SU-DHL-6 (cell line): ENCODE results near the gene DNAAF3.

Experiments
- H2AFZ ChIP-seq: fragments of 200-600 bp; sonication (generic); 2 replicates; pipeline ENCODE4 v1.6.1; 2014; ENCODE audit warnings: low read depth, mild to moderate bottlenecking, moderate library complexity, mixed read lengths, antibody characterized with exemption, low read length; ENCODE audit not compliant: severe bottlenecking
- H3F3A ChIP-seq: fragments of 200-600 bp; shearing (Covaris generic); 2 replicates; pipeline ENCODE4 v1.6.0; 2016; ENCODE audit warnings: antibody characterized with exemption, mild to moderate bottlenecking; ENCODE audit not compliant: insufficient read depth
- H3K27ac ChIP-seq: fragments of 200-600 bp; sonication (generic); 2 replicates; pipeline ENCODE4 v1.5.1; 2016; ENCODE audit warnings: low read depth, mild to moderate bottlenecking, low read length, moderate library complexity, mixed read lengths
- H3K27me3 ChIP-seq: fragments of 200-600 bp; sonication (generic), shearing (Covaris generic); 2 replicates; pipeline ENCODE4 v1.6.0; 2014; ENCODE audit warnings: mild to moderate bottlenecking, low read length
- H3K36me3 ChIP-seq: fragments of 200-600 bp; sonication (generic); 2 replicates; pipeline ENCODE4 v1.6.1; 2014; ENCODE audit warnings: mild to moderate bottlenecking, low read length, mixed read lengths
- H3K4me2 ChIP-seq: fragments of 300-600, 200-600 bp; shearing (Covaris generic), sonication (generic); 2 replicates; pipeline ENCODE4 v1.6.0; 2014; ENCODE audit warnings: low read length, low read depth, mild to moderate bottlenecking; ENCODE audit not compliant: poor library complexity, severe bottlenecking
- H3K4me3 ChIP-seq: fragments of 200-600 bp; sonication (generic); 2 replicates; pipeline ENCODE4 v1.5.1; 2014; ENCODE audit warnings: antibody characterized with exemption, low read length, mild to moderate bottlenecking, mixed read lengths; ENCODE audit not compliant: insufficient read depth, poor library complexity, severe bottlenecking
- H3K79me2 ChIP-seq: fragments of 200-600 bp; sonication (generic); 2 replicates; pipeline ENCODE4 v1.6.1; 2014; ENCODE audit warnings: mild to moderate bottlenecking, low read length, moderate library complexity; ENCODE audit not compliant: insufficient read depth
- H3K9ac ChIP-seq: fragments of 200-600 bp; sonication (generic); 2 replicates; pipeline ENCODE4 v1.7.0; 2014; ENCODE audit warnings: mild to moderate bottlenecking, low read length
- H3K9me2 ChIP-seq: fragments of 200-600 bp; sonication (generic); replicated peaks from 2 replicates; pipeline ENCODE4 v1.6.1; 2014; ENCODE audit warnings: low read length; ENCODE audit not compliant: insufficient read depth
- H3K9me3 ChIP-seq: fragments of 200-600 bp; sonication (generic); 2 replicates; pipeline ENCODE4 v1.6.1; 2014; ENCODE audit warnings: low read length, mixed read lengths; ENCODE audit not compliant: insufficient read depth
- H4K20me1 ChIP-seq: fragments of 200-600 bp; sonication (generic); 2 replicates; pipeline ENCODE4 v1.6.1; 2014; ENCODE audit warnings: low read depth, mild to moderate bottlenecking, antibody characterized with exemption, low read length, moderate library complexity, mixed read lengths
- EZH2phosphoT487 ChIP-seq: fragments of 200-600 bp; sonication (generic), shearing (Covaris generic); conservative IDR thresholded peaks from 2 replicates; pipeline ENCODE4 v1.6.1; 2018; ENCODE audit warnings: mild to moderate bottlenecking, antibody characterized with exemption, low read length, moderate library complexity, mixed read lengths
- TF ChIP-seq, protein P1 (sequence below): fragments of 200-600 bp; sonication (generic); IDR thresholded peaks from one replicate; pipeline ENCODE4 v1.5.1; 2017; ENCODE audit warnings: antibody characterized with exemption, mild to moderate bottlenecking, low read length, moderate library complexity; ENCODE audit not compliant: insufficient read depth, poor library complexity, severe bottlenecking

Gene DNAAF3

DNA sequence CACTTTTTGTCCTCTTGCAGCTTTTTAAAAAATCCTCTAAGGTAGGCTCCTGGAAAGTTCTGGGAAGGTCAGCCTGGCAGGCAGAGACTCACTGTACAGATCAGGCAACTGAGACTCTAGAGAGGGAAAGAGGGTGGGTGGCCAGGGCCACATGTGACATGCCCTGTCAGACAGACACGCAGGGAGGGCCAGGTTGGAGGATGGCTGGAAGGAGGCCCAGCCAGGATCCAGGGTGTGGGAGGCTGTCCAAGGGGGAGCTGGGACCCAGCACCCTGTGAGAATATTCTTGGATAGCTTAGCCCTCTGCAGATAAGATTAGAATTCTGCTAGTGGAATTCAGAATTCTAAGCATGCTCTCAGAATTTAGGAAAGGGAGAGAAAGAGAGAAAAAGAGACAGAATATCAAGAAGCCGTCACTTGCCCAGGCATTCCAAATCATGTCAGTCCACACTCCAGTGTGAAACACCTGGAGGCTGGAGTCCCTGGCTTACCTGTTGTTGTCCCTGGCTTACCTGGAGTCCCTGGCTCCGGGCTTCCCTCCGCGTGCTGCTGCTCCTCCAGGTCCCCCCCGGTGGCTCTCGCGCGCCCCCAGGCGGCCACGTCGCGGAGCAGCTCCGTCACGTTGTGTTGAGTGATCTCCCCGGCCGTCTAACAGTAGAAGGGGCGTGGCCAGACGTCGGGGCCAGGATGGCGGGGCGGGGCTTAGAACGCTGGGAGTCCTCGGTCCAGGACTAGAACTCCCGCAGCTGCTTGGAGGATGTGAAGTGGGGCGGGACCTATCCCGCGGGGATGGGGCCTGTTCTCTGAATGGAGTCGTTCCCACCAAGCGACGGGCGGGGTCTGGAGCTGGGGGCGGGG lies 6.1 kb downstream of the DNAAF3 start:
- H3K9me3 ChIP-seq = no peaks in the 10 kb centered on the region
- H3K79me2 ChIP-seq = no peaks in the 10 kb centered on the region
- H3K36me3 ChIP-seq = no peaks in the 10 kb centered on the region
- H3K27ac ChIP-seq = no peak overlapping the region
- no peaks in the 10 kb centered on the region for H3K27me3 ChIP-seq
- no peaks in the 10 kb centered on the region for H4K20me1 ChIP-seq
- H3K4me3 ChIP-seq = no peak overlapping the region
- H2AFZ ChIP-seq = no peak overlapping the region
- no peak overlapping the region for H3K9ac ChIP-seq
- H3K9me2 ChIP-seq = no peaks in the 10 kb centered on the region
- TF ChIP-seq EZH2phosphoT487 = no peak
- TF ChIP-seq, protein P1, sequence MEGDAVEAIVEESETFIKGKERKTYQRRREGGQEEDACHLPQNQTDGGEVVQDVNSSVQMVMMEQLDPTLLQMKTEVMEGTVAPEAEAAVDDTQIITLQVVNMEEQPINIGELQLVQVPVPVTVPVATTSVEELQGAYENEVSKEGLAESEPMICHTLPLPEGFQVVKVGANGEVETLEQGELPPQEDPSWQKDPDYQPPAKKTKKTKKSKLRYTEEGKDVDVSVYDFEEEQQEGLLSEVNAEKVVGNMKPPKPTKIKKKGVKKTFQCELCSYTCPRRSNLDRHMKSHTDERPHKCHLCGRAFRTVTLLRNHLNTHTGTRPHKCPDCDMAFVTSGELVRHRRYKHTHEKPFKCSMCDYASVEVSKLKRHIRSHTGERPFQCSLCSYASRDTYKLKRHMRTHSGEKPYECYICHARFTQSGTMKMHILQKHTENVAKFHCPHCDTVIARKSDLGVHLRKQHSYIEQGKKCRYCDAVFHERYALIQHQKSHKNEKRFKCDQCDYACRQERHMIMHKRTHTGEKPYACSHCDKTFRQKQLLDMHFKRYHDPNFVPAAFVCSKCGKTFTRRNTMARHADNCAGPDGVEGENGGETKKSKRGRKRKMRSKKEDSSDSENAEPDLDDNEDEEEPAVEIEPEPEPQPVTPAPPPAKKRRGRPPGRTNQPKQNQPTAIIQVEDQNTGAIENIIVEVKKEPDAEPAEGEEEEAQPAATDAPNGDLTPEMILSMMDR = peak; percentile 93
- H3F3A ChIP-seq = 0 out of 2 replicates have a peak, but pooled peaks cover 3% of the 10 kb centered on the region
- H3K4me2 ChIP-seq = no peak overlapping the region

DNA sequence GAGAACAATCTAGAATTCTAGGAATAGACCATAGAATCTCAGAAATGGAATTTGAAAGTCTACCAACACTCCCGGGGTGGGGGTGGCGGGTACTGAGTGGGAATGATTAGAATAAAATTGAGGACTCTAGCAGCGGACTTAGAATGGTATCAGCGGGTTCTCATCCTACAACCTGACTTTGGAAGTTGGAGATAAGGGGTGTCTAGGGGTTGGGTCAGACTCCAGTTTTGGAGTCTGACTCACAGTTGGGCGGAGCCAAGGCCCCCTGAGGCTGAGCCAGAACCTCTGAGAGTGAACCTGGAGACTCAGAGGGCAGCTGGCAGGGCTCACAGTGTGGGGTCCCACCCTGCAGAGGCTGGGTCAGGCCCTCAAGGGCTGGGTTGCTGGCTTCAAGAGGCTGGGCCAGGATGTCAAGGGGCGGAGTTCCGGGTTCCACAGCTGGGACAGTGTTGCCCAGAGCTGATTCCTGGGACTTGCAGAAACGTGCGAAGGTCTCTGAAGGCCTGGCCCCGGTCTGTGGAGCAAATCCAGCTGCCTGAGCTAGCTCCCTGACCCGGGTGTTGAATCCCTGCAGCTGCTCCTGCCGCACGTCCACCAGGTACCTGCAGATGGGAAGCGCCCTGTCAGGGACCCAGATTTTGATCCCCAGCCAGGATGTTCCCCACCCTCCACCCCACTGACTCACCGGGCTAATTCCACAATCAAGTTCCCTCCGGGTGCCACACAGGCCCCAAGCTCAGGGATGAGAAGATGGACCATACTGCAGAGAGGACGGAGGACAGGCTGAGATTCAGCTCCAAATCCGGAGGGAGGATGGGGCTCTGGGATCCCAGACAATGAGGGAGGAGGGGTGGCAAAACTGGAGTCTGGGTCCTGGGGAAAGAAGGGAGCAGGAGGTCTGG lies 7.3 kb downstream of the DNAAF3 start:
- Histone ChIP-seq H4K20me1 (no peaks in the 10 kb centered on the region), H3F3A (0 out of 2 replicates have a peak, but pooled peaks cover 3% of the 10 kb centered on the region), H3K4me2 (no peak overlapping the region), H2AFZ (no peak overlapping the region), H3K4me3 (no peak overlapping the region), H3K9me3 (no peaks in the 10 kb centered on the region), H3K79me2 (no peaks in the 10 kb centered on the region), H3K9me2 (no peaks in the 10 kb centered on the region), H3K9ac (no peak overlapping the region), H3K36me3 (no peaks in the 10 kb centered on the region), H3K27ac (no peak overlapping the region), H3K27me3 (no peaks in the 10 kb centered on the region)
- TF ChIP-seq, protein P1 = no peak
- TF ChIP-seq EZH2phosphoT487 = no peak

DNA sequence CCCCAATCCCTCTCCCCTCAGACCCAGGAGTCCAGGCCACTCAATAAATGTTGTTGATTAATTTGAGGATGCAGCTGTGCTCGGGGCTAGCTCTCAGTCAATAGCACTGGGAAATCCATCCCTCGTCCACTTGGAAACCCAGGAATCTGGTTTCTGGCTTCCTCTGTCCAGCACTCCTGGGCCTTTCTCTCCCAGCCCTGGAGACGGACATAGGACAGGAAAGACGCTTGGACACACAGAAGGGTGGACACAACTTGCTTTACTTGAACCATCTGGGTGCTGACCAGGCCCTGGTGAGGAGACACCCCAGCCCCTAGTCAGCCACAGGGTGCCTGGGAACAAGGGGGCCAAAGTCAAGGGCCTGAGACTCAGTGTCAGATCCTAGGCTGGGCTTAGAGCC lies 8.0 kb downstream of the DNAAF3 start:
- Histone ChIP-seq H3K79me2 (no peaks in the 10 kb centered on the region), H3K9me3 (no peaks in the 10 kb centered on the region), H3F3A (peaks cover 3% of the 10 kb centered on the region; the same call in 1 of the 2 replicates), H3K27me3 (no peaks in the 10 kb centered on the region), H3K9me2 (no peaks in the 10 kb centered on the region), H3K9ac (no peak overlapping the region), H3K36me3 (no peaks in the 10 kb centered on the region), H4K20me1 (no peaks in the 10 kb centered on the region), H2AFZ (no peak overlapping the region), H3K4me3 (no peak overlapping the region), H3K27ac (no peak overlapping the region), H3K4me2 (no peak overlapping the region)
- TF ChIP-seq, protein P1 = no peak
- no peak for TF ChIP-seq EZH2phosphoT487
